ENCODE measurements around the gene ACTR5.

The ACTR5 gene

GRCh38 chr20:38764567-38765318, 16.5 kb downstream of the ACTR5 start:
- Histone ChIP-seq H3K4me1 (ENCODE audit: control insufficient read depth, insufficient read depth, low read length) (no peaks in the 10 kb centered on the region), H3K4me3 (ENCODE audit: low read length) (no peak overlapping the region), H3K36me3 (ENCODE audit: control insufficient read depth, insufficient read depth, low read length) (peaks cover 19% of the 10 kb centered on the region; the same call in 1 of the 2 replicates), H3K27ac (ENCODE audit: low read length) (no peak overlapping the region), H3K27me3 (ENCODE audit: control insufficient read depth, insufficient read depth, low read length) (no peaks in the 10 kb centered on the region), H3K9me3 (ENCODE audit: control insufficient read depth, insufficient read depth, low read length) (no peaks in the 10 kb centered on the region)
- DNase-seq (ENCODE audit: low read depth, low spot score): no peak
- WGBS (ENCODE audit: insufficient coverage, insufficient read length): no CpG with 5 or more reads among the region's 11 CpGs

DNA sequence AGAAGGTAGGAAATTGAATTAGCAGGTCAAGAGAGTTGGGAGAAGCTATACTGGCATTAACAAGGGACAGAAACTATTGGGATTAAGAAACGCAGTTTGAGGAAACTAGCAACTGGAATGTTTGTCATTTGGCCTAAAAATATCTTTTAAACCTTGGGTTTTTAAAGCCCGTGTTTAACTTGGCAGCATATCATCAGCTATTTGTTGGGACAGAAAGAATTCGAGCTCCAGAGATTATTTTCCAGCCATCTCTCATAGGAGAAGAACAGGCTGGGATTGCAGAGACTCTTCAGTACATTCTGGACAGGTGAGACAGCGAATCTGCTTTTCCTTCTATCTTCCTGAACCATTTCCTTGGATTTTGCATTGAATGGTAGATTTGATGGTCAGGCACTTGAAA, 17.8 kb downstream of the ACTR5 start:
- Histone ChIP-seq H3K36me3 (ENCODE audit: control insufficient read depth, insufficient read depth, low read length) (peaks cover 18% of the 10 kb centered on the region; the same call in 1 of the 2 replicates), H3K27ac (ENCODE audit: low read length) (no peak overlapping the region), H3K4me3 (ENCODE audit: low read length) (no peak overlapping the region), H3K4me1 (ENCODE audit: control insufficient read depth, insufficient read depth, low read length) (no peaks in the 10 kb centered on the region), H3K27me3 (ENCODE audit: control insufficient read depth, insufficient read depth, low read length) (no peaks in the 10 kb centered on the region), H3K9me3 (ENCODE audit: control insufficient read depth, insufficient read depth, low read length) (no peaks in the 10 kb centered on the region)
- no CpG with 5 or more reads among the region's 4 CpGs for WGBS (ENCODE audit: insufficient coverage, insufficient read length)
- DNase-seq (ENCODE audit: low read depth, low spot score): no peak

DNA sequence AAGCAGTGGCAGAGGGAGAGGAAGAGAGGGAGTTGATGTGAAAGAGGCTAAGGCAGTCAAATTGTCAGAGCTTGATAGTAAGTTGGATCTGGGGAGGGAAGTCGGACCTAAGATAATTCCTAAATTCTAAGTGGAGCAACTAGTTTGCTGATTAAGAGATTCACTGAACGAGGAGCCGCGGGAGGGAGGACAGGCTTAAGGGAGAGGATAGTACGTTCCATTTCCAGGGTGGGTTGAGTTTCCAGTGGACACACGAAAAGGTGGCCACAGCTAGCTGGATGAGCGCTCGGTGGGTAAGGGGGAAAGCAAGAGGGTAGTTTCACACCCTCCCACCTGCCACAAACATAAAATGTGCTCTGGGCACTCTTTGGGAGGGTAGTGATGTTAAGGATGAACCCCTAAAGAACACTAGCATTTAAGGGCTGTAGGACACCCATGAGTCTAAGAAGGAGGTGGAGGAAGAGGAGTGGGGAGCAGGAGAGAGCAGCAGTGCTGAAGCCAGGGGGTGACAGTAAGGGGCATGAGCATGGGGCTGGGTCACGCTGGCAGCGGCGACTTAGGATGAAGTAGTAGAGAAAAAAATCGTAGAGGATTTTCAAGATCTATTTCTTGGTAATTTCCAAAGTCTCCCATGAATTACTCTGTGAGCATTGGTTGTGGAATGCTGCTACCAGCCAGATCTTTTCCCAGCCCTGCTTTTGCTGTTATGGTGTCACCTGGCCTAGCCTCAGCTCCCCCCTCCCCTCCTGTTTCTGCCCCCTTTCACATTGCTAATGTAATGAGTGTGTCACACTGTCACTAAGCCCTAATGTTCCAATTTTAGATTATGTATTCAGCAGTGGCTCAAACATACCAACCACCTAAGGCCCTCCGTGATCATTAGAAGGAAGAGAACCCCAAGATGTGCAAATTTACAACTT, 21.4 kb downstream of the ACTR5 start:
- Histone ChIP-seq H3K4me1 (ENCODE audit: control insufficient read depth, insufficient read depth, low read length) (no peaks in the 10 kb centered on the region), H3K9me3 (ENCODE audit: control insufficient read depth, insufficient read depth, low read length) (no peaks in the 10 kb centered on the region), H3K27me3 (ENCODE audit: control insufficient read depth, insufficient read depth, low read length) (no peaks in the 10 kb centered on the region), H3K4me3 (ENCODE audit: low read length) (no peak overlapping the region), H3K27ac (ENCODE audit: low read length) (no peak overlapping the region), H3K36me3 (ENCODE audit: control insufficient read depth, insufficient read depth, low read length) (peaks cover 25% of the 10 kb centered on the region; the same call in 1 of the 2 replicates)
- no peak for DNase-seq (ENCODE audit: low read depth, low spot score)
- no CpG with 5 or more reads among the region's 13 CpGs for WGBS (ENCODE audit: insufficient coverage, insufficient read length)

DNA sequence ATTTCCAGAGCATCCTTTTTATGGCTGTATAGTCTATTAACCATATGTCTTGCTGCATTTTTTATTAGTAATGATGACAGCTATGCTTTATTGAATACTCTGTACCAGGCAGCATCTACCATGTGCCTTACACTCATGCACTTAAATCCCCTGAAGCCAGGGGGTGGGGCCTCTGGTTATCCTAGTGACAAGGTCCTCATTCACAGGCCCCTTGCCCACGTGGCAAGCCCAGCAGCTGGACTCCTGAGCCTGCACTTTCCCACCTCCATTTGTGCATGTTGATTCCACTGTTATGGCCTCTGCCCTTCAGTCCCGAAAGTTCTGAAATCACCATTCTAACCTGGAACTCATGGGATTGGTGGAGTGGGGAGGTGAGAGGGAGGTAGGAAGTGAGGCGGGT, 22.3 kb downstream of the ACTR5 start:
- Histone ChIP-seq H3K4me1 (ENCODE audit: control insufficient read depth, insufficient read depth, low read length) (no peaks in the 10 kb centered on the region), H3K27me3 (ENCODE audit: control insufficient read depth, insufficient read depth, low read length) (no peaks in the 10 kb centered on the region), H3K4me3 (ENCODE audit: low read length) (no peak overlapping the region), H3K36me3 (ENCODE audit: control insufficient read depth, insufficient read depth, low read length) (peaks cover 25% of the 10 kb centered on the region; the same call in 1 of the 2 replicates), H3K9me3 (ENCODE audit: control insufficient read depth, insufficient read depth, low read length) (no peaks in the 10 kb centered on the region), H3K27ac (ENCODE audit: low read length) (no peak overlapping the region)
- no peak for DNase-seq (ENCODE audit: low read depth, low spot score)
- WGBS (ENCODE audit: insufficient coverage, insufficient read length): no CpG with 5 or more reads among the region's 3 CpGs

- no CpG with 5 or more reads among the region's 7 CpGs for whole genome bisulfite sequencing (ENCODE audit: insufficient coverage, insufficient read length)
Observed at GRCh38 chr20:38770970-38771369, 22.7 kb downstream of the ACTR5 start.

DNA sequence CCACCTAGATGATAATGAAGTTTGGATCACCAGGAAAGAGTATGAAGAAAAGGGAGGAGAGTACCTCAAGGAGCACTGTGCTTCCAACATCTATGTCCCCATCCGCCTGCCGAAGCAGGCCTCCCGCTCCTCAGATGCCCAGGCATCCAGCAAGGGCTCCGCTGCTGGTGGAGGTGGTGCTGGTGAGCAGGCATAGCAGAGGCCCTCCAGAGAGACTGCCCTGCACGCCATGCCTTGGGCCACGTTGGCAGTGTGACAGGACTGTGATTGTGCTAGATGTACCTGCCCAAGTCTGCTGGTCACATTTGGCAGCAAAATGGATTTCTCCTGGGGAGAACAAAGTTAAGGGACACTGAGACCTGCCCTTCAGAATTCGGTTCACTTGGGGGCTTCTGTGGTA, 23.4 kb downstream of the ACTR5 start:
- no CpG with 5 or more reads among the region's 7 CpGs for WGBS (ENCODE audit: insufficient coverage, insufficient read length)

More at GRCh38 chr20:38770970-38771369, 22.7 kb downstream of the ACTR5 start:
- H3K4me1 ChIP-seq (ENCODE audit: control insufficient read depth, insufficient read depth, low read length): no peaks in the 10 kb centered on the region
- peaks cover 25% of the 10 kb centered on the region; the same call in 1 of the 2 replicates for H3K36me3 ChIP-seq (ENCODE audit: control insufficient read depth, insufficient read depth, low read length)
- no peaks in the 10 kb centered on the region for H3K27me3 ChIP-seq (ENCODE audit: control insufficient read depth, insufficient read depth, low read length)
- H3K27ac ChIP-seq (ENCODE audit: low read length): no peak overlapping the region
- no peaks in the 10 kb centered on the region for H3K9me3 ChIP-seq (ENCODE audit: control insufficient read depth, insufficient read depth, low read length)
- DNase-seq (ENCODE audit: low read depth, low spot score): no peak
- no peak overlapping the region for H3K4me3 ChIP-seq (ENCODE audit: low read length)

GRCh38 chr20:38774167-38774566, 25.9 kb downstream of the ACTR5 start:
- WGBS (ENCODE audit: insufficient coverage, insufficient read length): no CpG with 5 or more reads among the region's 2 CpGs
- no peak for DNase-seq (ENCODE audit: low read depth, low spot score)
- Histone ChIP-seq H3K4me3 (ENCODE audit: low read length) (no peak overlapping the region), H3K27ac (ENCODE audit: low read length) (no peak overlapping the region), H3K36me3 (ENCODE audit: control insufficient read depth, insufficient read depth, low read length) (peaks cover 15% of the 10 kb centered on the region; the same call in 1 of the 2 replicates), H3K27me3 (ENCODE audit: control insufficient read depth, insufficient read depth, low read length) (no peaks in the 10 kb centered on the region), H3K9me3 (ENCODE audit: control insufficient read depth, insufficient read depth, low read length) (no peaks in the 10 kb centered on the region), H3K4me1 (ENCODE audit: control insufficient read depth, insufficient read depth, low read length) (no peaks in the 10 kb centered on the region)

More for the DNA sequence above, 23.4 kb downstream of the ACTR5 start:
- no peaks in the 10 kb centered on the region for H3K27me3 ChIP-seq (ENCODE audit: control insufficient read depth, insufficient read depth, low read length)
- no peak for DNase-seq (ENCODE audit: low read depth, low spot score)
- H3K9me3 ChIP-seq (ENCODE audit: control insufficient read depth, insufficient read depth, low read length): no peaks in the 10 kb centered on the region
- peaks cover 25% of the 10 kb centered on the region; the same call in 1 of the 2 replicates for H3K36me3 ChIP-seq (ENCODE audit: control insufficient read depth, insufficient read depth, low read length)
- no peak overlapping the region for H3K4me3 ChIP-seq (ENCODE audit: low read length)
- H3K27ac ChIP-seq (ENCODE audit: low read length): no peak overlapping the region
- H3K4me1 ChIP-seq (ENCODE audit: control insufficient read depth, insufficient read depth, low read length): no peaks in the 10 kb centered on the region

DNA sequence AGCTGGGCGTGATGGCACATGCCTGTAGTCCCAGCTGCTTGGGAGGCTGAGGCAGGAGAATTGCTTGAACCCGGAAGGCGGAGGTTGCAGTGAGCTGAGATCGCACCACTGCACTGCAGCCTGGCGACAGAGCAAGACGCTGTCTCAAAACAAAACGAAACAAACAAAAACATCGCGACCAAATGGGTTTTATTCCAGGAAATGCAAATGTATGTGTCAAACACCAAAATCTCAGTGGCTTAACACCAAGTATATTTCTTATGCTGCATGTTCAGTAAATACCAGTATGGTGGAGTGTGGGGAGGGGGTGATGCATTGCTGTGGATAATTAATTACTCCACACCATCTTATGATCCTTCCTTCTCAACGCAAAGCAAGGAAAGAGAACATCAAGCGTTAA, 28.1 kb downstream of the ACTR5 start:
- WGBS (ENCODE audit: insufficient coverage, insufficient read length): no CpG with 5 or more reads among the region's 11 CpGs
- Histone ChIP-seq H3K36me3 (ENCODE audit: control insufficient read depth, insufficient read depth, low read length) (peaks cover 8% of the 10 kb centered on the region; the same call in 1 of the 2 replicates), H3K4me3 (ENCODE audit: low read length) (no peak overlapping the region), H3K9me3 (ENCODE audit: control insufficient read depth, insufficient read depth, low read length) (no peaks in the 10 kb centered on the region), H3K27me3 (ENCODE audit: control insufficient read depth, insufficient read depth, low read length) (no peaks in the 10 kb centered on the region), H3K27ac (ENCODE audit: low read length) (no peak overlapping the region), H3K4me1 (ENCODE audit: control insufficient read depth, insufficient read depth, low read length) (no peaks in the 10 kb centered on the region)
- DNase-seq (ENCODE audit: low read depth, low spot score): no peak

DNA sequence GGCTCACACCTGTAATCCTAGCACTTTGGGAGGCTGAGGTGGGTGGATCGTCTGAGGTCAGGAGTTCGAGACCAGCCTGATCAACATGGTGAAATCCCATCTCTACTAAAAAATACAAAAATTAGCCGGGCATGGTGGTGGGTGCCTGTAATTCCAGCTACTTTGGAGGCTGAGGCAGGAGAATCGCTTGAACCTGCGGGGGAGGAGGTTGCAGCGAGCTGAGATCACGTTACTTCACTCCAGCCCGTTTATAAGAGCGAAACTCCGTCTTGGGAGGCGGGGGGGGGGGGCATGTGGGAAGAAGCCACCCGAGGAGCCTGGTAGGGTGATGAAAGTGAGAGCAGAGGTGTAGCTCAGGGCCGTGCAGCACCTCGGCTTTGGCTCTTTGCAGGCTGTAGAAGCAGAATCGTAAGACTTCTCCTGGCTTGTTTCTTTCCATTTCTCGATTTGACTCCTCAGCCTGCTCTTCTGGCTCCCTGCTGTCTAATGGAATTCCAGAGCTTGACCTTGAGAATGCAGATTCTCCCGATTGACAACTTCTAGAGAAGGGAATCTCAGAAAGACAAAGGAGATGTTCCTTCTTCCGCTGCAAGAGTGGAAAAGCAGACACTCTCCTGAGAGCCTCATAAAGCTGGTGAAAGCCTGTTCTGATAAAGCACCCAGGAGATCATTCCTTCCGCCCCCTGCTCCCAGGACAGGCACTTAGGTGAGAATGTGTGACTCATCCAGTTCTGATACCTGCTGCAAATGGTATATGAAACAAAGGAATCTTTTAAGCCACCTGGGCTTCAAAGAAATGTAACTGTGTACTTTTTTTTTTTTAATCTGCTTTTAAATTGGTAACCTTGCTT, 31.2 kb downstream of the ACTR5 start:
- H3K36me3 ChIP-seq (ENCODE audit: control insufficient read depth, insufficient read depth, low read length): no peaks in the 10 kb centered on the region
- peak overlapping the region; percentile 35 for H3K27ac ChIP-seq (ENCODE audit: low read length)
- H3K4me3 ChIP-seq (ENCODE audit: low read length): no peak overlapping the region; the same call in 1 of the 2 replicates
- H3K9me3 ChIP-seq (ENCODE audit: control insufficient read depth, insufficient read depth, low read length): no peaks in the 10 kb centered on the region
- no CpG with 5 or more reads among the region's 19 CpGs for WGBS (ENCODE audit: insufficient coverage, insufficient read length)
- peaks cover 1% of the 10 kb centered on the region; the same call in 1 of the 2 replicates for H3K4me1 ChIP-seq (ENCODE audit: control insufficient read depth, insufficient read depth, low read length)
- no peaks in the 10 kb centered on the region for H3K27me3 ChIP-seq (ENCODE audit: control insufficient read depth, insufficient read depth, low read length)
- peak; percentile 68 for DNase-seq (ENCODE audit: low read depth, low spot score)

- no peaks in the 10 kb centered on the region for H3K27me3 ChIP-seq (ENCODE audit: control insufficient read depth, insufficient read depth, low read length)
- no peak overlapping the region for H3K27ac ChIP-seq (ENCODE audit: low read length)
- H3K36me3 ChIP-seq (ENCODE audit: control insufficient read depth, insufficient read depth, low read length): no peaks in the 10 kb centered on the region
- no CpG with 5 or more reads among the region's 3 CpGs for WGBS (ENCODE audit: insufficient coverage, insufficient read length)
- H3K9me3 ChIP-seq (ENCODE audit: control insufficient read depth, insufficient read depth, low read length): no peaks in the 10 kb centered on the region
- H3K4me3 ChIP-seq (ENCODE audit: low read length): no peak overlapping the region
- peaks cover 1% of the 10 kb centered on the region; the same call in 1 of the 2 replicates for H3K4me1 ChIP-seq (ENCODE audit: control insufficient read depth, insufficient read depth, low read length)
- no peak for DNase-seq (ENCODE audit: low read depth, low spot score)
Observed at GRCh38 chr20:38782275-38782674, 34.0 kb downstream of the ACTR5 start.
